Measurements from ENCODE around the gene TBXAS1. TPM values are rescaled to one million over a fixed set of nuclear protein-coding genes. Genes with fewer than 3 reads are reported as not detected.

The TBXAS1 gene
- polyA plus RNA-seq, 2 of the 4 experiments (the other 2 are of a cell fraction) = 8.8 to 11.6 TPM

- CTCF ChIA-PET = interaction anchor here (1.2 kb wide), 1 partner anchor 11 kb away, joined by 3 read pairs; no protein-coding TSS in a partner anchor
- POLR2A ChIA-PET = no interaction called here
- FAIRE-seq (no peak), ATAC-seq (no peak), DNase-seq (ENCODE audit: low read depth in 1 of 2, low spot score in 1 of 2) (no peak)
- Histone ChIP-seq H3K4me2 (no peak overlapping the region), H3K4me1 (no peaks in the 10 kb centered on the region), H3K9me3 (no peaks in the 10 kb centered on the region), H3K4me3 (no peak overlapping the region), H3K27ac (no peak overlapping the region)
- 90% methylated on average over 4 of the region's 4 CpGs for WGBS (ENCODE audit: missing lambda C conversion rate)
- no peak for TF ChIP-seq MAZ (IDR thresholded peaks at IDR 0.05; ENCODE audit: borderline replicate concordance, low read depth, low read length)
- no peak for TF ChIP-seq BHLHE40 (IDR thresholded peaks at IDR 0.05; ENCODE audit: low read depth, low read length)
- TF ChIP-seq POLR2A (IDR thresholded peaks at IDR 0.05; ENCODE audit: low read length) = no peak
- no peak for TF ChIP-seq HOXA7 (CRISPR knock-in tag; IDR thresholded peaks at IDR 0.05)
- no peak for TF ChIP-seq ZSCAN20 (CRISPR knock-in tag; IDR thresholded peaks at IDR 0.05)
Measured at GRCh38 chr7:140028311-140028710, 199.2 kb downstream of the TBXAS1 start.

GRCh38 chr7:140029072-140029471 lies 200.0 kb downstream of the TBXAS1 start:
- Histone ChIP-seq H3K4me3 (no peak overlapping the region), H3K9me3 (no peaks in the 10 kb centered on the region), H3K4me1 (no peaks in the 10 kb centered on the region), H3K27ac (no peak overlapping the region), H3K4me2 (no peak overlapping the region)
- TF ChIP-seq ELK1 (IDR thresholded peaks at IDR 0.05; ENCODE audit: low read depth, low read length) = no peak
- TF ChIP-seq FOSL2 (IDR thresholded peaks at IDR 0.05) = no peak
- no peak for TF ChIP-seq FOSL2 (CRISPR knock-in tag; IDR thresholded peaks at IDR 0.05)
- TF ChIP-seq TP53 (CRISPR knock-in tag; IDR thresholded peaks at IDR 0.05) = no peak
- TF ChIP-seq HOXA7 (CRISPR knock-in tag; IDR thresholded peaks at IDR 0.05) = no peak
- TF ChIP-seq ZSCAN20 (CRISPR knock-in tag; IDR thresholded peaks at IDR 0.05) = no peak
- no peak for TF ChIP-seq CEBPB (IDR thresholded peaks at IDR 0.05)
- TF ChIP-seq POLR2AphosphoS2 (conservative IDR thresholded peaks at IDR 0.05; ENCODE audit: low read length) = no peak
- TF ChIP-seq REST (IDR thresholded peaks at IDR 0.05) = no peak
- TF ChIP-seq E2F6 (IDR thresholded peaks at IDR 0.05; ENCODE audit: borderline replicate concordance, low read depth) = no peak
- TF ChIP-seq POLR2A (IDR thresholded peaks at IDR 0.05; ENCODE audit: low read length) = no peak
- TF ChIP-seq FOXS1 (CRISPR knock-in tag; IDR thresholded peaks at IDR 0.05) = no peak
- no peak for TF ChIP-seq RCOR1 (IDR thresholded peaks at IDR 0.05; ENCODE audit: low read depth, low read length)
- TF ChIP-seq ATOH8 (CRISPR knock-in tag; IDR thresholded peaks at IDR 0.05; ENCODE audit: low read depth) = no peak
- TF ChIP-seq PHF8 (IDR thresholded peaks at IDR 0.05; ENCODE audit: borderline replicate concordance, low read depth) = no peak
- TF ChIP-seq ZNF302 (CRISPR knock-in tag; IDR thresholded peaks at IDR 0.05) = no peak
- ATAC-seq (no peak), DNase-seq (ENCODE audit: low read depth in 1 of 2, low spot score in 1 of 2) (no peak), FAIRE-seq (no peak)
- POLR2A ChIA-PET = no interaction called here
- WGBS (ENCODE audit: missing lambda C conversion rate) = 86% methylated on average over 1 of the region's 1 CpG
- CTCF ChIA-PET = interaction anchor here (0.5 to 1.6 kb wide), 5 partner anchors 12 to 415 kb away, joined by 3 read pairs; no protein-coding TSS in a partner anchor

- FAIRE-seq (no peak), ATAC-seq (no peak), DNase-seq (ENCODE audit: low read depth in 1 of 2, low spot score in 1 of 2) (no peak)
- Histone ChIP-seq H3K9me3 (no peaks in the 10 kb centered on the region), H3K27ac (no peak overlapping the region), H3K4me1 (peaks cover 15% of the 10 kb centered on the region), H3K4me2 (no peak overlapping the region), H3K4me3 (no peak overlapping the region)
- POLR2A ChIA-PET = no interaction called here
- CTCF ChIA-PET = no interaction called here
- 94% methylated on average over 1 of the region's 1 CpG for WGBS (ENCODE audit: missing lambda C conversion rate)
- TF ChIP-seq ESRRA (IDR thresholded peaks at IDR 0.05; ENCODE audit: borderline replicate concordance, low read length) (no peak), POLR2A (IDR thresholded peaks at IDR 0.05; ENCODE audit: low read length) (no peak), HOXA7 (CRISPR knock-in tag; IDR thresholded peaks at IDR 0.05) (no peak), SREBF2 (IDR thresholded peaks at IDR 0.05) (no peak), KDM1A (IDR thresholded peaks at IDR 0.05; ENCODE audit: low read depth) (no peak), HEYL (CRISPR knock-in tag; IDR thresholded peaks at IDR 0.05) (no peak), REST (IDR thresholded peaks at IDR 0.05) (no peak), BCL3 (IDR thresholded peaks at IDR 0.05) (no peak)
Measured at GRCh38 chr7:140031364-140031763, 202.3 kb downstream of the TBXAS1 start.
